ENCODE data around the gene ANAPC7.

DNA sequence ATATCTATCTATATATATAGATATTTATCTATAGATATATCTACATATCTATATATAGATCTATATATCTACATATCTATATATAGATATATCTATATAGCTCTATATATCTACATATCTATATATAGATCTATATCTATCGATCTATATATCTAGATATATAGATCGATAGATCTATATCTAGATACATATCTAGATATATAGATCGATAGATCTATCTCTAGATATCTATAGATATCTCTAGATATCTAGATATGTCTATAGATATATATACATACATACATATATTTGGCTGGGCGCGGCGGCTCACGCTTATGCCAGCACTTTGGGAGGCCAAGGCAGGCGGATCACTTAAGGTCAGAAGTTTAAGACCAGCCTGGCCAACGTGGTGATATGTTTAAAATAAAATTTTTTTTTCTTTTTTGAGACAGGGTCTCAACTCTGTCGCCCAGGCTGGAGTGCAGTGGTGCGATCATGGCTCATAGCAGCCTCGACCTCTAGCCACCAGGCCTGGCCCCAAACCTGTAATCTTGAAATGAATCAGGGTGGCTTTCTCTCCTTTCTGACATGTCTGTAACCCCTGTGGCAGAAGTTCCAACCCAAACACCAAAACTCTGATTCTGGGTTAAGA is 28.6 kb upstream of the ANAPC7 start:
- no peak for TF ChIP-seq AEBP2 (tag by site-specific recombination; IDR thresholded peaks at IDR 0.05; ENCODE audit: borderline replicate concordance)
- TF ChIP-seq ZIC2 (tag by site-specific recombination; IDR thresholded peaks at IDR 0.05), result no peak
- TF ChIP-seq CTCF (tag by site-specific recombination; IDR thresholded peaks at IDR 0.05), result no peak
- TF ChIP-seq ZNF362 (tag by site-specific recombination; IDR thresholded peaks at IDR 0.05), result no peak

Data from HEK293 (cell line).